Neural cell (in vitro differentiated cells): Measurements from ENCODE around the gene IFNA7. TPM values are rescaled to one million over a fixed set of nuclear protein-coding genes. Genes with fewer than 3 reads are reported as not detected.
A peak's percentile ranks its signal among the peaks of the same experiment; 100 is the strongest.
"Not testable (repeated sequence)": the region's sequence is repeated elsewhere in the genome, so short reads cannot be mapped to it uniquely, and the experiment has no call there.

Experiments
- H2AFZ ChIP-seq: fragments of 200-600, 300-800 bp; sonication (generic), shearing (Covaris generic); 2 replicates; pipeline ENCODE4 v1.6.0; 2014; ENCODE audit warnings: low read depth, mild to moderate bottlenecking, antibody characterized with exemption, low read length, moderate library complexity
- H3F3A ChIP-seq: fragments of 200-600 bp; shearing (Covaris generic); 2 replicates; pipeline ENCODE4 v1.6.1; 2016; ENCODE audit warnings: mild to moderate bottlenecking, moderate library complexity, mixed read lengths, antibody characterized with exemption, low read length; ENCODE audit not compliant: insufficient read depth, poor library complexity, severe bottlenecking
- H3K27ac ChIP-seq: fragments of 200-600, 300-800 bp; sonication (generic), shearing (Covaris generic); 2 replicates; pipeline ENCODE4 v1.5.1; 2014; ENCODE audit warnings: mild to moderate bottlenecking, low read length, moderate library complexity
- H3K27me3 ChIP-seq: fragments of 300-800, 200-600 bp; sonication (generic), shearing (Covaris generic); 2 replicates; pipeline ENCODE4 v1.6.0; 2014; ENCODE audit warnings: mild to moderate bottlenecking, low read depth, low read length, moderate library complexity; ENCODE audit not compliant: insufficient read depth
- H3K36me3 ChIP-seq: fragments of 300-800, 200-600 bp; sonication (generic), shearing (Covaris generic); 2 replicates; pipeline ENCODE4 v1.5.1; 2014; ENCODE audit warnings: mild to moderate bottlenecking, antibody characterized with exemption, low read length, moderate library complexity; ENCODE audit not compliant: insufficient read depth
- H3K4me2 ChIP-seq: fragments of 300-800, 200-600 bp; sonication (generic), shearing (Covaris generic); 2 replicates; pipeline ENCODE4 v1.6.0; 2014; ENCODE audit warnings: mild to moderate bottlenecking, low read length
- H3K4me3 ChIP-seq: fragments of 300-800, 200-600 bp; sonication (generic), shearing (Covaris generic); 2 replicates; pipeline ENCODE4 v1.5.1; 2014; ENCODE audit warnings: mild to moderate bottlenecking, low read length, moderate library complexity
- H3K79me2 ChIP-seq: fragments of 200-600 bp; shearing (Covaris generic); replicated peaks from 2 replicates; pipeline ENCODE4 v1.6.0; 2014; ENCODE audit warnings: mild to moderate bottlenecking, low read length, moderate library complexity; ENCODE audit not compliant: insufficient read depth
- H3K9ac ChIP-seq: fragments of 300-800, 200-600 bp; sonication (generic), shearing (Covaris generic); 2 replicates; pipeline ENCODE4 v1.6.1; 2016; ENCODE audit warnings: mild to moderate bottlenecking, low read length, mixed read lengths
- H3K9me2 ChIP-seq: fragments of 200-600 bp; shearing (Covaris generic); 2 replicates; pipeline ENCODE4 v1.6.1; 2016; ENCODE audit warnings: mild to moderate bottlenecking, low read length, mixed read lengths; ENCODE audit not compliant: insufficient read depth
- H3K9me3 ChIP-seq: fragments of 200-600, 300-800 bp; sonication (generic), shearing (Covaris generic); 2 replicates; pipeline ENCODE4 v1.6.1; 2016; ENCODE audit warnings: mild to moderate bottlenecking, mixed run types, low read length, moderate library complexity, mixed read lengths
- H4K20me1 ChIP-seq: fragments of 200-600 bp; shearing (Covaris generic); 2 replicates; pipeline ENCODE4 v1.6.1; 2016; ENCODE audit warnings: mild to moderate bottlenecking, mixed run types; ENCODE audit not compliant: insufficient read depth
- CTCF ChIP-seq: fragments of 450-650 bp; IDR thresholded peaks from 2 replicates; pipeline ENCODE4 v1.5.1; 2014; ENCODE audit warnings: antibody characterized with exemption, mild to moderate bottlenecking, moderate library complexity; ENCODE audit not compliant: poor library complexity, severe bottlenecking
- EP300 ChIP-seq: fragments of 450-650 bp; conservative IDR thresholded peaks from 2 replicates; pipeline ENCODE4 v1.6.1; 2014; ENCODE audit warnings: antibody characterized with exemption, mild to moderate bottlenecking, moderate library complexity; ENCODE audit not compliant: poor library complexity, severe bottlenecking
- EZH2 ChIP-seq: fragments of 200-600, 300-800 bp; shearing (Covaris generic), sonication (generic); IDR thresholded peaks from 2 replicates; pipeline ENCODE4 v1.6.1; 2014; ENCODE audit warnings: antibody characterized with exemption, low read length, borderline replicate concordance, mild to moderate bottlenecking; ENCODE audit not compliant: insufficient read depth, poor library complexity, severe bottlenecking
- POLR2AphosphoS5 ChIP-seq: IDR thresholded peaks from 2 replicates; pipeline ENCODE4 v1.6.1; 2012
- RAD21 ChIP-seq: fragments of 450-650 bp; conservative IDR thresholded peaks from 2 replicates; pipeline ENCODE4 v1.6.1; 2014; ENCODE audit warnings: antibody characterized with exemption, mild to moderate bottlenecking, moderate library complexity
- REST ChIP-seq: IDR thresholded peaks from 2 replicates; pipeline ENCODE4 v1.6.1; 2012; ENCODE audit warnings: borderline replicate concordance
- SMC3 ChIP-seq: fragments of 450-650 bp; conservative IDR thresholded peaks from 2 replicates; pipeline ENCODE4 v1.6.1; 2014; ENCODE audit warnings: antibody characterized with exemption, mild to moderate bottlenecking, moderate library complexity; ENCODE audit not compliant: poor library complexity
- polyA plus RNA-seq: library from polyadenylated mRNA; depleted of rRNA; stranded (reverse); fragments of >200 nt; gene quantifications from 2 replicates; pipeline ENCODE4 v1.2.3, GENCODE V29; 2014

The IFNA7 gene
- polyA plus RNA-seq, 1 donor from 2014 or later = not detected

DNA sequence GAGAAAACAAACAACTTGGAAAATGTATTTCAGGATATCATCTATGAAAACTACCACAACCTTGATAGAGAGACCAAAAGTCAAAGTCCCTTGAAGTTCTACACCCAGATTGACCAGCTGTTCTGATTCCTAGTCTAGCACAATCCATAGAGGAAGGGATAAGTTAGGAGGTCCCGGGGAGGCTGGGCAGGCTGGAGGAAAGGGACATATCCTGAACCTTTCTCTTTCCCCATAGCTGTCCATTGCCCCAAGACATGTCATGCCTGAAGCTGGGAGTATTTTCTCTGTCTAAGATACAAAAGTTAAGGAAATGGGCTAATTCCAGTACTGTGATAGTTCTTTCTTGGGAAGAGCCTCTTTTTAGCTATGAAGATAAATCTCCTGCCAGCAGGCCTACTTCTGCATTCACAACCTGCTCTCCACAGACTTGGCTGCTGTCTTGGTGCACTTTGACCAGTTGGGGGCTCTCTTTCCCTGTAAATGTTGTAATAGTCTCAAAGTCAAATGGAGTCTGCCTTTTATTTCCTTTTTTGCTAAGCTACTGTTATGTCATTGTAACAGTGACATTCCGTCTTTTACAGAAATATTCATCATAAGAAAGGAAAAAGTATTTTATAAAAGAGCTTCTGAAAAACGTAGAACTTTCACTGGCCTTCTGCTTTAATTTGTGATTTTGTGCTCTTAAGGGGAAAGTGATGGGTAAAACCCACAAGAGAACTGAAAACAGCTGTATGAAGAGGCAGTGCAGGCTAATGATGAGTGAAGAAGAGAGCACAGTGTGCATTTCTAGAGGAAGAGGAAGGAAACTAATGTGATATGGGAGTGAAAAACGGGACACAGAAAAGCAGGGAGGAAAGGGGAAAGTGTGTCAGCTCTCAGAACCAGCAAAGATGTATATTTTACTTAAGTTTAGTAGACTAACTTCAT, 18.9 kb downstream of the IFNA7 start:
- not testable (repeated sequence) for H2AFZ ChIP-seq, H3K36me3 ChIP-seq

DNA sequence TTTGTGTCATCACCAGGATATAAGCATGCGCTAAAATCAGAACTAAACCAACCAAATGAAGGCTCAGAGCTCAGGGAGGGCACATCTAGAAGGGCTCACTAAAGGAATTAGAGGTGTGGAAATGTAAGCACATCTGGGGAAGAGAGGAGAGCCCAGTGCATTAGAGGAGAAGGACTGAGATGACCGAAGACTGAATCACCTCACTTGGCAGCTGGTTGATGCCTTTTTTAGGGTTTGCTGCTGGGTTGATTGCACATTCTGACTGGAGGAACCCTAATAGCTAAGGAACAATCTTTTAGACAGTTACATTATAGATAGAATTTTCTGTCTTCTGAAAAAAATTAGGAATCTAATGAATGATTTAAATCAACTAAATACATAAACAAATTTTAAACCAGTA, 27.3 kb downstream of the IFNA7 start:
- Histone ChIP-seq H3K9ac (no peak overlapping the region), H3K27ac (no peak overlapping the region), H3K4me2 (no peak overlapping the region), H3K4me3 (no peak overlapping the region), H3K79me2 (no peaks in the 10 kb centered on the region), H3K9me2 (no peaks in the 10 kb centered on the region), H3K27me3 (no peaks in the 10 kb centered on the region), H2AFZ (no peak overlapping the region), H3K36me3 (no peaks in the 10 kb centered on the region), H3F3A (no peaks in the 10 kb centered on the region), H4K20me1 (no peaks in the 10 kb centered on the region), H3K9me3 (no peaks in the 10 kb centered on the region)
- no peak for TF ChIP-seq SMC3
- TF ChIP-seq POLR2AphosphoS5 = no peak
- TF ChIP-seq REST = no peak
- no peak for TF ChIP-seq EZH2
- no peak for TF ChIP-seq RAD21
- no peak for TF ChIP-seq EP300

More for the DNA sequence above, 18.9 kb downstream of the IFNA7 start:
- H3K27ac ChIP-seq, H3K9me3 ChIP-seq, H3K9ac ChIP-seq, H3K79me2 ChIP-seq, H3F3A ChIP-seq, H3K9me2 ChIP-seq, H4K20me1 ChIP-seq, H3K4me2 ChIP-seq, H3K4me3 ChIP-seq, H3K27me3 ChIP-seq: not testable (repeated sequence)
- TF ChIP-seq CTCF = peak; percentile 51

DNA sequence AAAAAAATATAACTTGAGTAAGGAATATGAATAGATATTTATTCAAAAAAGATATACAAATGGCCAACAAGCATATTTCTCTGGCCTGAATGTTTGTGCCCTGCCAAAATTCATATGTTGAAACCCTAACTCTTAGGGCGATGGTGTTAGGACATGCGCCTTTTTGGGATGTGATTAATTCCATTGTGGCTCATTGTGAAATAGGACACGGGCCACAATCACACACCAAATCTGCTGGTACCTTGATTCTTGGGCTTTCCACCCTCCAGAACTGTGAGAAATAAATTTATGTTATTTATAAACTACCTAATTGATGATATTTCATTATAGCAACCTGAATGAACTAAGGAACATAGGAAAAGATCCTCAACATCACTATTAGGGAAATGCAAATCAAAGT, 29.8 kb downstream of the IFNA7 start:
- no peak overlapping the region for H3K27ac ChIP-seq
- no peak overlapping the region for H3K4me2 ChIP-seq
- H3K9me3 ChIP-seq = no peaks in the 10 kb centered on the region
- TF ChIP-seq EZH2 (no peak), CTCF (no peak), RAD21 (no peak)
- H3K4me3 ChIP-seq = no peak overlapping the region
- no peaks in the 10 kb centered on the region for H3F3A ChIP-seq
- H2AFZ ChIP-seq = no peak overlapping the region
- H3K79me2 ChIP-seq = no peaks in the 10 kb centered on the region
- H4K20me1 ChIP-seq = no peaks in the 10 kb centered on the region
- H3K36me3 ChIP-seq = no peaks in the 10 kb centered on the region
- H3K9ac ChIP-seq = no peak overlapping the region
- no peaks in the 10 kb centered on the region for H3K9me2 ChIP-seq
- no peaks in the 10 kb centered on the region for H3K27me3 ChIP-seq
